Measurements from ENCODE around the gene HTR2A.

HTR2A gene

DNA sequence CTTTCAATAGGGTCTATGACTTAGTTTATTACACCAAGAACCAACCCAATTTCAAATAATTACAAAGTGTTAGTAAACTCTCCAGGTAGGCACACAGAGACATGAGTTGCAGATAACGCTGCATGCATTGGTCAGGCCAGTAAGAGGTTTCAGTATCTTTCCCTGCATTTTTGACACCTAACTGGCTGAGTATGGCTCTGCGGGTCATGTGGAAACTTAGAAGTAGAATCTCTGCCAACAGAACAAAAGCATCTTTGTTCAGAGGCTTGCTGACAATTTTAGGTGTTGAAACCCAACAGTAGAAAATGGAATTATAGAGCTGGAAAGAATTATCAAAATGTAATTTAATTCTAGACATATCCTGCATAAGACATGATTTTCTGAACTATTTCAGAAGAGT lies 25.3 kb downstream of the HTR2A start:
- no peak for DNase-seq

DNA sequence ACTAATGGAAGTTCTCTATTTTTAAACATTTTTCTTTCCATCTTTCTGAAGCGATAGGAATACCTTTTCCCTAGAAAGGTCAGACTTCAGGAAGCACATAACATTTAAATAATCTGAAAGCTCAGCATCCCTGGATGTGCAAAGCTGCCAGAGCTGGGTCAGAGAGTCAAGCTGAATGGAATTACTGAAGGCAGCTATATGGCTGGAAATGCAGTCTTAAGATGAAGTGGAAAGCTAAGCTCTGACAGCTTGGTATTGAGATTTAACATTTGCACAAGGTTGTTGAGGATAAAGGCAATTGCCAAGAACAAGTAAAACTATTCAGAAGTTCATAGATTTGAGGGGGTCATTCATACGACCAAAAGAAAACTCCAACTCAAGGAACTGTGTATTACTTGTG lies 28.8 kb downstream of the HTR2A start:
- DNase-seq: no peak

DNA sequence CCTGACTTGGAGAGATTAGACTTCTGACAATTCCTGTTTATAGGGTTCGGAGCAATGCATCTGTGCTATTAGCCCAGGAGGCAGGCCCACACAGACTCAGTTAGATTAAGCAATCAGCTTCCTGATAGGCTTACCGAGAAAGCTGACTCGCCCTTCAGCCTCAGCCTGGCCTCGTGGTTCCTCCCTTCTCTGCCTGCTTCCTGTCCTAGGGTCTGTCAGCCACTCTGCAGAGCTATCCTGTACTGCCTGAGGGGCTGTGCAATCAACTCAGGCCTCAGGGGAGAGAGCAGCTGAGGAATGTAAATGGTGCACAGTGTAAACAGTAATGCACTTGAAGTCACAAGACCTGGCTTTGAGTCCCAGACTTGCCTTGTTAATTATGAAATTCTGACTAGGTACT lies 30.7 kb downstream of the HTR2A start:
- DNase-seq: peak in 5 of 51 donors; percentile 1 to 7 (median 2)

DNA sequence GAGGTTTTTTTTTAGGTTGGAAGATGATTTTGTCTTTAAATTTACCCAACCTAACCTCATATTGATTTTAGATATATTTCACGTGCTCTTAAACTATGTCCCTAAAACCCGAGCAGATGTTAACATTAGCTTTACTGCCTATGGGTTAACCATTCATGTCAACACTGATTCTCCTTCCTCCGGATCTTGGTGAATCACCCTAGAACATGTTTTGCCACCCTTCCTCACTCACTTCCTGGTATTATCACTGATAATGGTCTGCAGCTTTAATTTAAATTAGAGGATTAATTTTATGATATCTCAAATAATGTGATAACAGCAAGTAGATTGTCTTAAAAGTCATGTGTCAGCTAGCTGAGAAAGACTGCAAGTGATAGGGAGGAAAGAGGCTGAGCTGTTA lies 31.9 kb downstream of the HTR2A start:
- no peak for DNase-seq

DNA sequence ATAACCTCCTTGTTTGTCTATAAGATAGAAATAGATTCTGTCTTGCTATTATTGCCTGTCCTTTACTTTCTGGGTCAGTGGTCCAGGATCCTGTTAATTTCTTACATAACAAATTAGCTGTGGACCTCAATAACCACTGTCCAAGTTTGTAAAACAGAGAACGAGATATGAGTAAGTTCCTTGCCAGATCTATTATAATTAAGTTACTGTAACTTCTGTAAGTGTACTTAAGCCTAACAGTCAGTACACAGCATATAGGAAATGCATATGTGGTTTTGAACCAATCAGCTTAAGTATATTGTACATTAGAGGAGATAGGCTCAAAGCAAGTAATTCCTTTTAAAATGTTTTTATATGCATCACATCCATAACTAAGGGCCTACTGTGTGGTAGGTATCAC lies 34.9 kb downstream of the HTR2A start:
- no peak for DNase-seq

DNA sequence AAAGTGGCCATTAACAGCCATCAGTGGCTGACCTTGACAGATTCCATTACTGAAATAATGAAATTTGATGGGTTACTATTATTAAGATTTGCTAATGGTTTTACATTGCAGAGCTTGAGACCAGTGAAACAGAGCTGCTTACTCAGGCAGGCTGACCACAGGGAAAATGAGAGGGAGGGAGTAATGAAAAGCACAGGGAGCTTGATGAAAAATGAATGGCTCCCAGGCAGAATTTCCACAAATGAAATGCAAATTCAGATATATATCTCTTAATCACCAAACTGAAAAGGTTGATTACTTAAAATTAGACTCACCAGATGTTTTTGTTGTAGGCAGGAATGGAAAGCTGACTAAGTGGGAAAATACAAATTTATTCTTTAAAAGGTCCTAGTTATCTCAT lies 36.1 kb downstream of the HTR2A start:
- no peak for DNase-seq

DNA sequence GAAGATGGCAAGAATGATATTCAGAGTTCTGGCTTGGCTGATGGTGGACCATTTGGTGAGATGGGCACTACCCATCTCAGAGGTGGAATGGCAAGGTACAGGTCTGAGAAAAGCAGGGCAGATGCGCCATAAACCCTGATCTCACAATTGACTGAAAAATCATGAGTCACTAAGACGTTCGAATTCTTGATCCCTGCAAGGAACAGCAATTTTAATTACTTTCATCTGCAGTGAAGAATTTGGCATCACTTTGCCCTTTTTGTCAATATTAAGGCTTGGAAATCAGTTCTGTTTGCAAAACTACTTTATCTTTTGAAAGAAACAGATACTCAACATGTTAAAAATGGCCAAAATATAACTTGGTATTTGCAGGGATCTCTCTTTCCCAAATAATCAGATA lies 38.1 kb downstream of the HTR2A start:
- DNase-seq: no peak

DNA sequence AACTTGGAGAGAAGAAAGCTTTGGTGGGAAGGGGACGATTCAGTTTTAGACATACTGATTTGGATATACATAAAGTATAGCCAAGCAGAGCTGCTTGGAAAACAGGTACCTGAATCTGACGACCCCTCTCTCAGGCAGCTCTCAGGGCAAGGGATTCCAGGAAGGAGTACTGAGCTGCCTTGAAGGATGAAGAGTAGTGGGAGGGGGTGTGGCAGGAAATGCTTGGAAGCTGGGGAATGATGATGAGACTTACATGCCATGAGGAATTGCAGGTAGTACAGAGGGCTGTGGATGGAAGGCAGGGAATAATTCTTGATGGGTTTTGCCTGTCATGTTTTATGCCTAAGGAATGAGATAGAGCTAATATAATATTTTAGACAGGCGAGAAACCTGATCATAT lies 38.7 kb downstream of the HTR2A start:
- DNase-seq: no peak

DNA sequence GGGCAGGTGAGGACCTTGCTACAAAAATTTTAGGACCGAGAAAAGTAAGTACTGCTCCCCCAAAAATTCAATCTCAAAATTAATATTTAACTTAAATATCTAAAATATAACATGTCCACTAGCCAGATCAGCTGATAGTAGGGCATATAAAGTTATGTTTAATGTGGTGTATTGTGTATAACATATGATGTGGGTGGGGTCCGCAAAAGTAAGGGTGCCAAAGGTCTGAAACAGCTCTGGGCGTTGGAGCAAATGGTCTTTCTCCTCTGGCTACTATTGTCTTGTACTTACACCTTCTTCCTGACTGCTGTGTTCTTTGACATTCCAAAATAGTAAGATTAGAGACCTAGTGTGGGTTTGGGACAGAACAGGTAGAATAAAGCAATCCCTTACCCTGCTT lies 41.2 kb downstream of the HTR2A start:
- DNase-seq: no peak

DNA sequence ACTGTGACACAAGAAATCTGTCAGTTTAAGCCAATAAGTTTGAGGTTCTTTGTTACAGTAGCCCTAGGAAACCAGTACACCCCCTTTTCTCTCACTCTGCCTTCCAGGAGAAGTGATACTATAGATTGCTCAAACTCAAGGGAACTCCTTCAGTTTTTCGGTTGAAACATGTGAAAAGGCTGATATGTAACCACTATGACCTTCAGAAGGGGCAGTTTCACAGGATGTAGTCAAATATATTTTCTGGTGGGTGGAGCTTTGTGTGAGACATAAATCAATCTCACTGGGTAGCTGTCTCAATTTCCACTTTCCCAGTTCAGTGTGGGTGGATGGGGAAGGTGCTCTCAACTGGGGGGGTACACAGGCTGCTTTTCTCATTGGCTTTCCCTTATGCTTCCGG lies 41.7 kb downstream of the HTR2A start:
- DNase-seq: no peak

DNA sequence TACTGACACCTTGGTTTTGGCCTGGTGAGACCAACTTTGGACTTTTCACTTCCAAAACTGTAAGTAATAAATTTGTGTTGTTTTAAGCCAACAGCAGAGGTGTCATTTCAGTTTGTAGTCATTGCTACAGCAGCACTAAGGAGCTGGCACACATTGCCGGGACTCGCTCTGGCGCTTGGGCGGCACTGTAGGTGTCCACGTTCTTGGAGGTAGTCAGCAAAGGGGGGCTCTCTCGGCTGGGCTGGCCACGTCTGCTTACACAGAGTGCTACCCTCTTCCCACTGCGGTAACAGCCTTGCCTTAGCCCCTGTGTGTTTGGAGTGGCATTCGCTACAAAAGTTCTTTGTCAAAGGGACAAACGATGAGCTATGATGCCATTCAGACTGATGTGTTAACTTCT lies 44.7 kb downstream of the HTR2A start:
- DNase-seq: peak in 1 of 51 donors; percentile 10

DNA sequence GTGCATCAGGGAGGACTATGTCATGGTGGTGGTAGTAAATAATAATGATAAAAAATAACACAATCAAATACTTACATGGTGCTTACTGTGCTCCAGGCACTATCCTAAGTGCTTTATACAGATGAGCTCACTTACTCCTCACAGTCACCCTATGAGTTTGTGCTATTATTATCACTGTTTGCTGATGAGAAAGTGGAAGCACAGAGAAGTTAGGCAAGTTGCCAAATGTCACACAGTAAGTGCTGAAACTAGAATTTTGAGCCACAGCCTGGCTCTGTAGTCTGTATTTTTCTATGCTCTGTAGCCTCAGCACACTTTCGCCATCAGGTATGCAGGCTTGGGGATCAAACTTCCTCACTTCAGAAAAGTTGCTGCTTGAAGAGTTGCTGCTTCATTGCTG lies 46.6 kb downstream of the HTR2A start:
- no peak for DNase-seq

DNA sequence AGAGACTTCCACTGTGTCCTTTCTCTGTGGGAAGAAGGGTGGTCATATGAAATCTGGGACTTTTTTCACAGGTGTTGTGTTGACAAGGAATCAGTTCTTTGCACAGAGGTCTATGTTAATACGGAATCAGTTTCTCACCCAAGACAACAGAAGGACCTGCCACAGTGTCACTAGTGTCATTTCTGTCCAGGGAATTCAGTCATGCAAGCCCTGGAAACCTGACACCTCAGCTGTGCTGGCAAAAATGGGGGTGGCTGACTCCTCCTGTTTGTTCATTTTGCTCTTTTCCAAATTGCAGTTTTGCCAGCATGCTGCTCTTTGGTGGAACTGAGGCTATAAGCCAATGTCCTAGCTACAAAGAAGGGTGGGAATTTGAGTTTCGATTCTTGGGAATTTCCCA lies 50.1 kb downstream of the HTR2A start:
- DNase-seq: no peak

DNA sequence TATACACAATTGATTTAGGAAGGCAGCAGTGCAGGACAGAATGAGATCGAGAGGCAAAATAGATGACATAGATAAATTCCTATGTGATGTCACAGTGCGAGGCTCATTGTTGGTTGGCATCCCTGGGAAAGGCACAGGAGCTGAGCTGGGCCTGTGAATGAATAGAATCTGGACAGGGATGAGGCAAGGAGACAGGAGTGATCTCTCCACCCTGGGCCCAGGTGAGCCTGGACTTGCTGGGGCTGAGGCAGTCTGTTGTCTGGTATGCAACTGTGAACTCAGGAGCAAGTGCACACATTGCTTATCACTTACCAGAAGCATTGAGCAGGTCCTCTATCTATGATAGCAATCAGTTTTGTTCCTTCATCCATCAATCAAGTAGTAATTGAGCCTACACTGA lies 51.7 kb downstream of the HTR2A start:
- no peak for DNase-seq

DNA sequence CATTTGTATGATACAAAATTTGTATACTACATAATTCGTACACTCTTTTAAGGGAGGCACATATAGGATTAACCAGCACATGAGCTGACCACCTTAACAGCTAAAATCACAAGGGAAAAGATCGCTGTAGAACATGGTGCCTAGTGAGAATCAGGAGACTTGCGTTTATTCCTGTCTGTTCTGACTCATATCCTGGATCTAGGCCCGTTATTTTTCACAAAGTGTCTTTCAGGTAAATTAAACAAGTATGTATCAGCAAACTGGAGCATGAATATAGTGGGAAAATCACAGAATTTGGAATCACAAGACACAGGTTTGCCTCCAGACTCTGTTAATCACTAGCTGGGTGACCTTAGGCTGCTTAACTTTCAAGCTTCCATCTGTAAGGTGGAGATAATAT lies 52.4 kb downstream of the HTR2A start:
- no peak for DNase-seq

DNA sequence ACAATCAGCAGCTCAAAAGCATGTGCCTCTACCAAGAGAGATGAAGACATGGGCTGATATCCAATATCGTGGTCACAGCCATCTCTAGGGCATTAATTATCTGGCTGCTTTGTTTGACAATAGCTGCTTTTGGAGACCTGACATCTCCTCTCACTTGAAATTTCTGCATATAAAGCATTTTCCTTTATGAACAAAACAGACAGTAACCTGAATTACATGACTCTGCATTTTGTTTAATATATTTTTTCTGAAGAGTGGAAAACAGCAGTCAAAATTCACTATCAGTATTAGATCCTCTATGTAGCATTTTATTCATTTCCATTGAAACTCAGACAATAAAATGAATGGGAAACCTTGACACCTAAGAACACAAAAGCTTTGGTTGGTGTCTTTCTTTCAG lies 57.5 kb downstream of the HTR2A start:
- no peak for DNase-seq

DNA sequence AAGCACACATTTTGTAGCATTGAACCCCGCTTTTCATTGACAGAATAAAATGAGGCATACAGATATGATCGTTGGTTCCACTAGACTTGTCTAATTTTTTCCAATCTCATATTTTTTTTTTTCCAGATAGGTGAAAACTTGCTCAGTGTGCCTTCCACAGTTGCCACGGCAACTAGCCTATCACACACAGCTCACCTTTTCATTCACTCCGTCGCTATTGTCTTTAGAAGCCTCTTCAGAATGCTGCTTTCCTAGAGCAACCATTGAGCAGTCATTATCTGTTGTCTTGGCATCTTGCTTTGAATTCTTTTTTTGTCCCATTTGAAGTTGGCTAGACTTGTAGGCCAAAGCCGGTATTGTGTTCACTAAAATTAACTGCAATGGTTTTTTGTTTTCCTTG lies 62.2 kb downstream of the HTR2A start:
- peak in 1 of 51 donors; percentile 2 for DNase-seq

DNA sequence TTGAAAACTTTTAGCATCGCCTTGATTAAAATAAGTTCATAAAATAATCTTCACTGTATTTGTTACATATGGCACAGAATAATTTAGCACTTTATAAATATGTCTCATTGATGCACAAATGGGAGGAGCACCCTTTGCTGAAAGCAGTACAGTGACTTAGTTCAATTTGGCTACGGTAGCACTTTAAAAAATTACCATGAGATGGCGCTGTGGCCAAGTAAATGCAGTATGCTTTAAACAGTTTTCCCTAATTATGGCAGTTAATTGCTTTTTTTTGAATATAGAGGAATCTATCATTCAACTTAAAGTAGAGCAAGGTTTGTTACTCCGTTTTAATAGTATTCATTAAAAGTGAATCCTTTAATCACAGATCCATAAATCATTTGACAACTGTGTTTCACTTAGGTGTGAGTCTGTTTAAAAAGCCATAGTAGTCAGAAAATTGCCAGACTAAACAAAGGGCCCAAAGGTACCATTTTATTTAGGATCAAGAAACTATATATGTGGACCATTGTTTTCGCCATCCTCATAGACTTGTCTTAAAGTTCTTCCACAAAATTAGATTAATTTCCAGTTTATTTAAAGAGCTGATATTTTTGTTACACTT lies 65.2 kb downstream of the HTR2A start:
- peak in 17 of 51 donors; percentile 1 to 58 (median 8) for DNase-seq

DNA sequence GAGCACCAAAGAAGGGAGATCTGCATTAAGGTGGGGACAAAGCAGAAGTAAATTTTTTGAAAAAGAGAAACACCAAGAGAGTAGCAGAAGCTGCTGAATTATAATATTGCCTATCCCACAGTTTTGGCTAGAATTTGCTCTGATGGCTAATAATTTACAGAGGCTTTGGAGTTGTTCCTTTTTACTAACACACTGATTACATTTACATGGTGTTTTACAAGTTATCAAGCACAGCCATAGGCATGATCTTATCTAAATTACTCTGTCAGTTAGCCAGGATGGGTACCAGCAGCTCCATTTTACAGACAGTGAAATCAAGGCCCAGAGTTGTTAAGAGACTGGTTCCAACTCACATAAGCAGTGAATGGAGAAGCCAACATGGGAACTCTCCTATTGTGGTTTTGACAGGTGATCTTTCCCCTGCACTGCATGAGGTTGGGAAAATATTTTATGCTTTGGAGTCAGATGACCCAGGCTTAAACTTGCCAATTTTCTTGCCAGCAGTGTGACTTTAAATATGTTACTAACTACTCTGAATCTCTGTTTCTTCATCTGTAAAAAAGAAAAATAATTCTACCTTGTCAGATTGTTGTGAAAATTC lies 66.3 kb downstream of the HTR2A start:
- DNase-seq: no peak

DNA sequence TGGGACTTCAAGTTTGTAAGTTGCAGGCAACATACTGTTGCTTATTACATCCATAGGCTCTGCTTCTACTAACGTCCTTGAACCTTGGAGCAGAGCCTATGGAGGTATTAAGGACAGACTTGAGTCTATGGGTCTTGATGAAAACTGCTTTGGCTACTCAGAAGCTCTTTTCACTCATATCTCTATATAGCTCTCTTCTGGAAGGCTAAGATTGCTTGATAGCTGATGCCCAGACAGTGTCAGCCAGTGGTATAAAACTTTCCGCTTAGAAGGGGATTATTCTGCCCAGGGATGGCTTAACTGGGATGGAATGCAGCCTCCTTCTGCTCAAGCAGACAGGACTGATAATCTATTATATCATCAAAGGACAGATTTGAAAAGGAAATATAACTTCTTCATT lies 74.3 kb downstream of the HTR2A start:
- DNase-seq: no peak

DNA sequence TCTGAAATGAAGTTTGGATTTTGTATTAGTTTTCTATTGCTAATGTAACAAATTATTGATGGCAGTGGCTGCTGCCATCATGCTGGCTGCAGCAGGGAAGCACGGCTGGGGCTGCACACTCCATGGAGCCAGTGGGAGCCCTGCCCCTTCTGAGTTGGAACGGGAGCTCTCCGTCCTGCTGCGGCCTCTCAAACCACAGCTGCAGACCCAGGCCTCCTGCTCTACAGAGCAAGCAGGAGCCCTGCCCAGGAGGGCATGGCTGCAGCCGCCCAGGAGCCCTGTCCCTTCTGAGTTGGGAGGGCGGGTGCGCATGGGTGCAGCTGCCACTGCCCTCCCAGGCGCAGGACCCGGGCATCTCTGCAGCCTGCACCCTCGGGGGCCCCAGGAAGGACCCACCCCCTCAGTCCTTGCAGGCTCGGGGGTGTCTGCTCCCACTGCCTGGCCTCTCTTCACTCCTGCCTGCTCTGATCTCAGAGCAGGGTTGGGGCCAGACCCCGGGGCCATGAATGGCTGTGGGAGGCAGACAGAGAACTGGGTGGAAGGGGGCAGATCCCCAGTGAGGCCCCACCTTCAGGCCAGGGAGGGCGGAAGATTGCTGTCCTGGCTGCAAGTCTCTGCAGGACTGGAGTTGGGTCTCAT lies 78.9 kb downstream of the HTR2A start:
- DNase-seq: no peak

DNA sequence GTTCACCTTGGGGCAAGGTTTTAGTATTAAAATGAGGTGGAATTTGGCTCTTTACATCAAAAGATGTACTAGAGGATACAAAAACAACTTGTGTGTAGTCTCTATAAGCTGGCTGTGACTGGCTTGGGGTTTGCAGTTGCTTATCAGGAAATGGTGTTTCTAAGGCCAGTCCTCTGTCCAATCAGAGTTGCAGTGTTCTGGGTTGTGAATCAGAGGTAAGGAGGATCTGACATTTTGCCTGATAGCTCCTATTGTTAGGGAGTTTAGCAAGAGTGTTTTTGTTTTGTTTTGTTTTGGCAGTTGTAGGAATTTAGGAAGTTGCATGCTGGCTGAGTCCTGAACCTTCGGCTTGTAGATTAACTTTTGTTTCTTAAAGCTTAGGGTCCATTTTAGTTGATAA lies 79.8 kb downstream of the HTR2A start:
- no peak for DNase-seq

DNA sequence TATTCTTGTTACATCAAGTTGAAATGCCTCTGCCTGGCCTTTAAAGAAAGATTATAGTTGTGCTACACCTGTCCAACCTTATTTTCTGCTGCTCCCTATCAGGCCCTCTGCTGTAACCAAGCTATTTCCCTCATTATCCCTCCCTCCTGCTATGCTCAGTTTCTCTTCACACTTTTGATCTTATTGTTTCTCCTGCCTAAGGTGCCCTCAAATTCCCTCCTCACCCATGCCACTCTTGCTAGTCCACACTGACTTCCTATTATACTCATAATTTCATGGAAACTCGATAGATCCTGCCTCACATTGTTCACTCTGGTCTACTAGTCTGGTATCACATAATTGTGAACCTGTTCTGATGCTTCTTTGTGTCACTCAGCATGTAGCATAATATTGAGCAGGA lies 80.5 kb downstream of the HTR2A start:
- DNase-seq: no peak

Measured in hypothalamus (tissue), 51 donors.